ENCODE measurements around the gene IYD.

DNA sequence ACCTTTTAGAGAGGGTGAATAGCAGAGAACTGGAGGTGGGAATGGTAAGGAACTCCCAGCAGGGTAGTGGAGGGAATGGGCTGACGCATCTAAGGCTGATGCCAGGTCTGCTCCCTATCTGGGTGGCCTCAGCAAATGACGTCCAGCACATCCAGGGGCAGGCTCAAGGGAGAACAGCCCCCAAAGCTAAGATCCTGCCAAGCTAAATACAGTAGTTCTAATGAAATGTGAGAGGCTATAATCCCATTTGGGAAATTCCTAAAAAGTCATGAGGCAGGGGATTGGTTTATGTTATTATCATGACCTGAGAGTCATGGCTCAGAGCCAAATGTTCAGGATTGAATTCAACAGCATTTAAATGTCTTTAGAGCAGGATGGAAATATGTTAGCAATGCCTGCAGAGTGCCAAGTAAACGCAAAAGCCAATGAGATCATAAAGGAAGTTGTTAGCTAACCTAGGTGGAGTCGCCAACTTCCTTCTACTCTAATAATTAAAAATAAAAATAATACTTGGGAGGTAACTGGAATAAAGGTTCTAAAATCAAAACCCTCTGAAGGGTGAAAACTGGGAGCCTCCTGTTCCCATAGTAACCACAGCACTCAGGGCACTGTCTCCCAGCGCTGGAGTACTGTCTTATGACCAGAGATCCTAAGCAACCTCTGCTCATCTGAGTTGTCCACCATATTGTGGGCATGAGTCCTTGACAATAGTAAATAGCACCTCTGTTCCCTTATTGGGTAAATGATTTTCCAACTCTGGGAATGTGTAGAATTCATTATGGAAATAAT is 34.8 kb downstream of the IYD start:
- TF ChIP-seq, protein P1, sequence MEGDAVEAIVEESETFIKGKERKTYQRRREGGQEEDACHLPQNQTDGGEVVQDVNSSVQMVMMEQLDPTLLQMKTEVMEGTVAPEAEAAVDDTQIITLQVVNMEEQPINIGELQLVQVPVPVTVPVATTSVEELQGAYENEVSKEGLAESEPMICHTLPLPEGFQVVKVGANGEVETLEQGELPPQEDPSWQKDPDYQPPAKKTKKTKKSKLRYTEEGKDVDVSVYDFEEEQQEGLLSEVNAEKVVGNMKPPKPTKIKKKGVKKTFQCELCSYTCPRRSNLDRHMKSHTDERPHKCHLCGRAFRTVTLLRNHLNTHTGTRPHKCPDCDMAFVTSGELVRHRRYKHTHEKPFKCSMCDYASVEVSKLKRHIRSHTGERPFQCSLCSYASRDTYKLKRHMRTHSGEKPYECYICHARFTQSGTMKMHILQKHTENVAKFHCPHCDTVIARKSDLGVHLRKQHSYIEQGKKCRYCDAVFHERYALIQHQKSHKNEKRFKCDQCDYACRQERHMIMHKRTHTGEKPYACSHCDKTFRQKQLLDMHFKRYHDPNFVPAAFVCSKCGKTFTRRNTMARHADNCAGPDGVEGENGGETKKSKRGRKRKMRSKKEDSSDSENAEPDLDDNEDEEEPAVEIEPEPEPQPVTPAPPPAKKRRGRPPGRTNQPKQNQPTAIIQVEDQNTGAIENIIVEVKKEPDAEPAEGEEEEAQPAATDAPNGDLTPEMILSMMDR (conservative IDR thresholded peaks at IDR 0.05 in 1 of 2, IDR thresholded peaks at IDR 0.05 in 1 of 2; ENCODE audit: low read depth in 1 of 2, low read length in 2 of 2) = no peak
- TF ChIP-seq EZH2 (IDR thresholded peaks at IDR 0.05; ENCODE audit: low read length, missing control alignments) = no peak

All from fibroblast of lung (primary cell).